NCI-H2196 treated with DMSO at 0.1 percent for 48 hours (cell line): ENCODE results near the gene KBTBD12.
"Not testable (repeated sequence)": the region's sequence is repeated elsewhere in the genome, so short reads cannot be mapped to it uniquely, and the experiment has no call there.

Source experiments
- DNase-seq: peaks from one replicate; lab custom pipeline; 2025; ENCODE audit not compliant: unreplicated experiment; lab: John Stamatoyannopoulos, UW

Gene KBTBD12

DNA sequence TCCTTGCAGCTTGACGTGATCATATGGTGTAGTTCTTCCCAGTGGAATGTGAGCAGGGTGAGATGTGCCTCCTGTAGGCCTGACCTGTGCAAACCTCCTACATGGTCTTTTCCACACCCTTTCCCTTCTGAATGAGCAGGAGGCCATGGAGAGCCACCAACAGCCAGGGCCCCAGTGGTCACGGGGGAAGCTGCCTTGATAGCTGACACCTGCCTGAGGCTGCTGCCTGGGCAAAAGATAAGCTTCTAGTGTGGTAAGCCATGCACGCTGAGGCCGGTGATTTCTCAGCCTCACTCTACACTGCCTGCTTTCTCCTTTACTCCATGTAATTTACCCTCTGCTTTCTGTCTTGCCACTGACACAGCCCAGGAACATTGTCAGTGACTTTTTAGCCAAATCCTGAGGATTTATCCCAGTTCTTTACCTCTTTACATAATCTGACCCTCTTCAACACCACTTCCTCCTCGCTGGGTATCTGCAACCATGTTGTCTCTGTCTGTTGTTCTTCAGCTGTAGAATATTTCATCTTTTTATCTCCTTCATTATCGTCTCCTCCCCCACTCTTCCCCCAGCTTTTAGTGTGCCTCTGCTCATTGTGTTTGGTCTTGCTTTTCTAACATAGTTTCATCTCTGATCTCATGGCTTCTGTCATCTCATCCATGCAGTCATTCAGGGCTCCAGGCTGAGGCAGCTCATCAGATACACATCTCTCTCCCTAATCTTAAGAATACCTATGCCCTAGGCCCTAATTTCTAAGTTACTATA lies 11.2 kb upstream of the KBTBD12 start:
- no peak for DNase-seq

DNA sequence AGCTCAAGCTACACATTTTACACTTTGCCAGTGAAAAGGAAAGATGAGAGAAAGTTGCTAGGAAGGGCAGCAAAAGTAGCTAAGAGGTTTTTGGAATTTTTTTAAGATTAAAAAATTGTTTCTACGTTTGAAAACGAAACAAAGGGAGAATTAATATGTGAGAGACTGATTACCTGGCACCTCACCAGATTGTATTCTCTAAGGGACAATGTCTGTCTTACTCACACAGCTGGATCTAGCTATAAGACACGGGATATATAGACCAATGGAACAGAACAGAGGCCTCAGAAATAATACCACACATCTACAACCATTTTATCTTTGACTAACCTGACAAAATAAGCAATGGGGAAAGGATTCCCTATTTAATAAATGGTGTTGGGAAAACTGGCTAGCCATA lies 9.5 kb upstream of the KBTBD12 start:
- no peak for DNase-seq

GRCh38 chr3:127906653-127907052 lies 8.4 kb upstream of the KBTBD12 start:
- not testable (repeated sequence) for DNase-seq

- DNase-seq: no peak
Observed at GRCh38 chr3:127908202-127908601, 6.8 kb upstream of the KBTBD12 start.

- DNase-seq: no peak
Observed at GRCh38 chr3:127908951-127909350, 6.1 kb upstream of the KBTBD12 start.

DNA sequence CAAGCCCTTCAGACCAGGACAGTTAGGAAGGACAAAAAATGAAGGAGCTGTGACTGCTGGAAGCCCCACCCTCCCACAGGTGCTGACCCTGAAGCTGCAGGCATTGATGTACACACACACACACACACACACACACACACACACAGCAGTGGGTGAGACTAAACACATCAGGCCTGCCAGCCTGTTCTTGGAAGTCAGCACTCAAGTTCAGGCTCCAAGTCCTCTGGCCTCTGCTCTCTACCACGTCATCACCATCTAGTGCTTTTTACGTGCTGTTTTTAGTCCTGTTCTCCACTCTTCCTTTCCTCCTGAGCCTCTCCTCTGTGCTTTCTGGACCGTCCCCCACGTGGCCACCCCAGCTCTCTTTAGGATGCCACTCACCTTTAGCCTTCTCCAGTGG lies 5.4 kb upstream of the KBTBD12 start:
- DNase-seq: no peak

- no peak for DNase-seq
Observed at GRCh38 chr3:127911421-127911931, 3.6 kb upstream of the KBTBD12 start.

GRCh38 chr3:127913841-127914240 lies 1.2 kb upstream of the KBTBD12 start:
- DNase-seq: not testable (repeated sequence)

- no peak for DNase-seq
Observed at GRCh38 chr3:127914584-127914983, 448 bp upstream of the KBTBD12 start.

GRCh38 chr3:127915937-127916493 lies 983 bp downstream of the KBTBD12 start:
- DNase-seq: no peak

GRCh38 chr3:127920738-127921137 lies 5.7 kb downstream of the KBTBD12 start:
- no peak for DNase-seq

GRCh38 chr3:127923611-127924010 lies 8.6 kb downstream of the KBTBD12 start:
- DNase-seq: no peak

DNA sequence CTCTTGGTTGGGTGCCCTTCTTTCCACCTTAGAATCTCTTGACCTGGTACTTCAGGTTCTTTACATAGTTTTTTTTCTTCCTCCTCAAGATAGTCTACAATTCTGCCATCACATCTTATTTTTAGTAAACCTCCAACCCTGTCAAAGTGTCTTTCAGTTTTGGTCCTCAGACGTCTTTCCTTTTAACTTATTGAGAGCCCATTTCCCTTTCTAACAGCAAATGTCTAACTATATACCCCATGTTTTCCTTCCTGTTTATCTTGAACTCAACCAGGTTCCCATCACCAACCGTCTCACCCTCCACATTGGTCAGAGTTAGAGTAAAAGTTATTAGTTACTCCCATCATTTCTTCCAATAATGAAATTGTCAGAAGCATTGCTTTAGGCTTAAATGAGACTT lies 10.4 kb downstream of the KBTBD12 start:
- no peak for DNase-seq

- no peak for DNase-seq
Observed at GRCh38 chr3:127927829-127928604, 13.0 kb downstream of the KBTBD12 start.

DNA sequence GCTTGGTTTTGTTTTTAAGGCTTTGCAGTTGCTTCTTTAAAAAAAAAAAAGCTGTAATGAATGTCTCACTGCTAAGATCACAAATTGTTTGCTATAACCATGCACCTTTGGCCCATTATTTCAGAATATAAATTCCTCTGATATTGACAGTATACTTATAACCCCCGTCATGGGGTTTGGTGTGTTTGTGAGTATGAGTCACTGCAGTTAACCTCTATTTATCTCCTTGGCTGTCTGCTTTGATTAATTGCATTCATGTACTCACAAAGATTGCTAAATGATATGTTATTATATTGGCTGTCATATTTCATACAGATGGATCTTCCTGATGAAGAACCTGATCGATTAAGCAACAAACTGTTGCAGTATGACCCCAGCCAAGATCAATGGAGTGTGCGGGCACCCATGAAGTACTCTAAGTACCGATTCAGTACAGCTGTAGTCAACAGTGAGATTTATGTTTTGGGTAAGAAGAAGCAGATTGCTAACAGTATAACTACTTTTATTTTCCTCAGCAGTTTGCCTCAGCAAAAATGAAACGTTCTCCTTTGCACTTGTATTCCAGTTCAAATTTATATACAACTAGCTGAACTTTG lies 14.9 kb downstream of the KBTBD12 start:
- no peak for DNase-seq

DNA sequence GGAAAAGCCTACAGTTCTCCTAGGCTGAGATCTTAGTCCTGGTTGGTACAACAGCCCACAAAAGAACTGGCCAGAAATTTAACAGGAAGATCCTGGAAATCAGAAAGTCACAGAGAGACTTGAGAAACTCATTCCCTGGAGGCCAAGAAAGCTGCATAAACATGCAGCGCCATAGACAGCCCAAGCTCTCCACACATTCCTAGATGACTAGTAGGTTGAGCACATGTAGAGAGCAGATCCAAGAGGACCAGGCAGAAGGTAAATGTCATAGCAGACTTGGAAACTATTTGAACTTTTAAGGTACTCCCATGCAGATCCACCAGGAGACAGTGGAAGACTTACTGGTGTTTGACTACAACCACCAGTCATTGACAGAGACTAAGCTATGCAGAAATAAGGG lies 18.4 kb downstream of the KBTBD12 start:
- DNase-seq: no peak

- no peak for DNase-seq
Observed at GRCh38 chr3:127938800-127939199, 23.8 kb downstream of the KBTBD12 start.

DNA sequence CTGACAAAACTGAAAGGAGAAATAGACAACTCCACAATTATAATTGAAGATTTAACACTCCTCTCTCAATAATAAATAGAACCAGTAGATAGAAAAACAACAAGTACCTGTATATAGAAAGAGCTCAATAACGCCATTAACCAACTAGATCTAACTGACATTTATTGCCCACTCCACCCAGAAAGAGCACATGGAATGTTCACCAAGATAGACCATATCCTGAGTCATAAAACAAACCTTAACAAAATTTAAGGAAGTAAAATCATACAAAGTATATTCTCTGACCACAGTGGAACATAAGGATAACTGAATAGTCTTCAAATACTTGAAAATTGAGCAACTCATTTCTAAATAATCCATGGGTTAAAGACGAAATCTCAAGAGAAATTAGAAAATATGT lies 25.1 kb downstream of the KBTBD12 start:
- DNase-seq: no peak

GRCh38 chr3:127942613-127943012 lies 27.6 kb downstream of the KBTBD12 start:
- DNase-seq: no peak

- no peak for DNase-seq
Observed at GRCh38 chr3:127948211-127948610, 33.2 kb downstream of the KBTBD12 start.

GRCh38 chr3:127949446-127950055 lies 34.5 kb downstream of the KBTBD12 start:
- no peak for DNase-seq
